Measurements from ENCODE around the gene USP22. TPM values are rescaled to one million over a fixed set of nuclear protein-coding genes. Genes with fewer than 3 reads are reported as not detected.

USP22 gene
- total and polyA plus RNA-seq, 2 experiments from 2014 or later = 68.9 to 296 TPM

DNA sequence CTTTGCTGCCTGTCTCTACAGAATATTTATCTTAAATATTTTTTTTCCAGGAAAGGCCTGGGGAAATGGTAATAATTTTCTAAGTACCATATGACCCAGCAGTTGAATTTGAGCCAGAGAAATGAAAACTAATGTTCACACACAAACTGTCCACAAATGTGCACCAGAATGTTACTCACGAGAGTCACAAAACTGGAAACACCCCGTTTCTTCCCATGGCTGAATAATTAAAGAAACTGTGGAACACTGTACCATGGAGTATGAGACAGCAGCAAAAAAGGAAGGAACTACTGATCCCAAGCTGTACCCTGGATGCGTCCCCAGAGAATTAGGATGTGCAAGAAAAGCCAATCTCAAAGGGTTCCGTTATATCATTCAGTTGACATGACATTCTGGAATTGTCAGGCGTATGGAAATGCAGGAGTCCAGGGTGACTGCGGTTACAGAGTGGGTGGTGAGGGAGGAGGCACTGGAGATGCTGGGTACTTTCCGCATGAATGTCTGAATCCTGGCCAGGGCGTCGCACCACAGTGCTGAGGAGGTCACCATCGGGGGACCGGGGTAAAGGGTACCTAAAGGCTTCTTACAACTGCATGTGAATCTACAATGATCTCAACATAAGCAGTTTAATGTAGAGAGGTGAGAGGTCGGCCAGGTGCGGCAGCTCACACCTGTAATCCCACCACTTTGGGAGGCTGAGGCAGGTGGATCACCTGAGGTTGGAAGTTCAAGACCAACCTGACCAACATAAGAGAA lies 34.5 kb downstream of the USP22 start:
- Histone ChIP-seq H3K4me1 (ENCODE audit: insufficient read depth) (no peaks in the 10 kb centered on the region), H3K27me3 (ENCODE audit: insufficient read depth) (no peaks in the 10 kb centered on the region), H3K36me3 (ENCODE audit: insufficient read depth) (peaks cover 92% of the 10 kb centered on the region), H4K20me1 (replicated peaks; ENCODE audit: insufficient read depth) (peaks cover 68% of the 10 kb centered on the region), H3K27ac (ENCODE audit: low read depth) (no peak overlapping the region), H3F3A (replicated peaks; ENCODE audit: low read depth) (peaks cover 53% of the 10 kb centered on the region), H3K4me3 (no peak overlapping the region), H3K4me2 (no peak overlapping the region), H3K9me2 (ENCODE audit: insufficient read depth) (no peaks in the 10 kb centered on the region), H2AFZ (no peak overlapping the region), H3K79me2 (replicated peaks; ENCODE audit: insufficient read depth) (peaks cover 78% of the 10 kb centered on the region)
- DNase-seq (ENCODE audit: low spot score) = no peak
- H3K4me3 Mint-ChIP-seq = no peak overlapping the region
- H3K4me1 Mint-ChIP-seq = no peaks in the 10 kb centered on the region; the same call in 2 of the 3 replicates
- TF ChIP-seq, protein P1, sequence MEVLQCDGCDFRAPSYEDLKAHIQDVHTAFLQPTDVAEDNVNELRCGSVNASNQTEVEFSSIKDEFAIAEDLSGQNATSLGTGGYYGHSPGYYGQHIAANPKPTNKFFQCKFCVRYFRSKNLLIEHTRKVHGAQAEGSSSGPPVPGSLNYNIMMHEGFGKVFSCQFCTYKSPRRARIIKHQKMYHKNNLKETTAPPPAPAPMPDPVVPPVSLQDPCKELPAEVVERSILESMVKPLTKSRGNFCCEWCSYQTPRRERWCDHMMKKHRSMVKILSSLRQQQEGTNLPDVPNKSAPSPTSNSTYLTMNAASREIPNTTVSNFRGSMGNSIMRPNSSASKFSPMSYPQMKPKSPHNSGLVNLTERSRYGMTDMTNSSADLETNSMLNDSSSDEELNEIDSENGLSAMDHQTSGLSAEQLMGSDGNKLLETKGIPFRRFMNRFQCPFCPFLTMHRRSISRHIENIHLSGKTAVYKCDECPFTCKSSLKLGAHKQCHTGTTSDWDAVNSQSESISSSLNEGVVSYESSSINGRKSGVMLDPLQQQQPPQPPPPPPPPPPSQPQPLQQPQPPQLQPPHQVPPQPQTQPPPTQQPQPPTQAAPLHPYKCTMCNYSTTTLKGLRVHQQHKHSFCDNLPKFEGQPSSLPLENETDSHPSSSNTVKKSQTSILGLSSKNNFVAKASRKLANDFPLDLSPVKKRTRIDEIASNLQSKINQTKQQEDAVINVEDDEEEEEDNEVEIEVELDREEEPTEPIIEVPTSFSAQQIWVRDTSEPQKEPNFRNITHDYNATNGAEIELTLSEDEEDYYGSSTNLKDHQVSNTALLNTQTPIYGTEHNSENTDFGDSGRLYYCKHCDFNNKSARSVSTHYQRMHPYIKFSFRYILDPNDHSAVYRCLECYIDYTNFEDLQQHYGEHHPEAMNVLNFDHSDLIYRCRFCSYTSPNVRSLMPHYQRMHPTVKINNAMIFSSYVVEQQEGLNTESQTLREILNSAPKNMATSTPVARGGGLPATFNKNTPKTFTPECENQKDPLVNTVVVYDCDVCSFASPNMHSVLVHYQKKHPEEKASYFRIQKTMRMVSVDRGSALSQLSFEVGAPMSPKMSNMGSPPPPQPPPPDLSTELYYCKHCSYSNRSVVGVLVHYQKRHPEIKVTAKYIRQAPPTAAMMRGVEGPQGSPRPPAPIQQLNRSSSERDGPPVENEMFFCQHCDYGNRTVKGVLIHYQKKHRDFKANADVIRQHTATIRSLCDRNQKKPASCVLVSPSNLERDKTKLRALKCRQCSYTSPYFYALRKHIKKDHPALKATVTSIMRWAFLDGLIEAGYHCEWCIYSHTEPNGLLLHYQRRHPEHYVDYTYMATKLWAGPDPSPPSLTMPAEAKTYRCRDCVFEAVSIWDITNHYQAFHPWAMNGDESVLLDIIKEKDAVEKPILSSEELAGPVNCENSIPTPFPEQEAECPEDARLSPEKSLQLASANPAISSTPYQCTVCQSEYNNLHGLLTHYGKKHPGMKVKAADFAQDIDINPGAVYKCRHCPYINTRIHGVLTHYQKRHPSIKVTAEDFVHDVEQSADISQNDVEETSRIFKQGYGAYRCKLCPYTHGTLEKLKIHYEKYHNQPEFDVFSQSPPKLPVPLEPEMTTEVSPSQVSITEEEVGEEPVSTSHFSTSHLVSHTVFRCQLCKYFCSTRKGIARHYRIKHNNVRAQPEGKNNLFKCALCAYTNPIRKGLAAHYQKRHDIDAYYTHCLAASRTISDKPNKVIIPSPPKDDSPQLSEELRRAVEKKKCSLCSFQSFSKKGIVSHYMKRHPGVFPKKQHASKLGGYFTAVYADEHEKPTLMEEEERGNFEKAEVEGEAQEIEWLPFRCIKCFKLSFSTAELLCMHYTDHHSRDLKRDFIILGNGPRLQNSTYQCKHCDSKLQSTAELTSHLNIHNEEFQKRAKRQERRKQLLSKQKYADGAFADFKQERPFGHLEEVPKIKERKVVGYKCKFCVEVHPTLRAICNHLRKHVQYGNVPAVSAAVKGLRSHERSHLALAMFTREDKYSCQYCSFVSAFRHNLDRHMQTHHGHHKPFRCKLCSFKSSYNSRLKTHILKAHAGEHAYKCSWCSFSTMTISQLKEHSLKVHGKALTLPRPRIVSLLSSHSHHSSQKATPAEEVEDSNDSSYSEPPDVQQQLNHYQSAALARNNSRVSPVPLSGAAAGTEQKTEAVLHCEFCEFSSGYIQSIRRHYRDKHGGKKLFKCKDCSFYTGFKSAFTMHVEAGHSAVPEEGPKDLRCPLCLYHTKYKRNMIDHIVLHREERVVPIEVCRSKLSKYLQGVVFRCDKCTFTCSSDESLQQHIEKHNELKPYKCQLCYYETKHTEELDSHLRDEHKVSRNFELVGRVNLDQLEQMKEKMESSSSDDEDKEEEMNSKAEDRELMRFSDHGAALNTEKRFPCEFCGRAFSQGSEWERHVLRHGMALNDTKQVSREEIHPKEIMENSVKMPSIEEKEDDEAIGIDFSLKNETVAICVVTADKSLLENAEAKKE (CRISPR knock-in tag; IDR thresholded peaks at IDR 0.05) = no peak
- no peak for TF ChIP-seq JUNB (IDR thresholded peaks at IDR 0.05; ENCODE audit: unreplicated experiment)
- TF ChIP-seq STAT1 (IDR thresholded peaks at IDR 0.05; ENCODE audit: unreplicated experiment) = no peak
- TF ChIP-seq EZH2 (IDR thresholded peaks at IDR 0.05; ENCODE audit: low read depth, unreplicated experiment) = no peak
- no peak for TF ChIP-seq ZNF114 (CRISPR knock-in tag; IDR thresholded peaks at IDR 0.05)
- TF ChIP-seq, protein P2, sequence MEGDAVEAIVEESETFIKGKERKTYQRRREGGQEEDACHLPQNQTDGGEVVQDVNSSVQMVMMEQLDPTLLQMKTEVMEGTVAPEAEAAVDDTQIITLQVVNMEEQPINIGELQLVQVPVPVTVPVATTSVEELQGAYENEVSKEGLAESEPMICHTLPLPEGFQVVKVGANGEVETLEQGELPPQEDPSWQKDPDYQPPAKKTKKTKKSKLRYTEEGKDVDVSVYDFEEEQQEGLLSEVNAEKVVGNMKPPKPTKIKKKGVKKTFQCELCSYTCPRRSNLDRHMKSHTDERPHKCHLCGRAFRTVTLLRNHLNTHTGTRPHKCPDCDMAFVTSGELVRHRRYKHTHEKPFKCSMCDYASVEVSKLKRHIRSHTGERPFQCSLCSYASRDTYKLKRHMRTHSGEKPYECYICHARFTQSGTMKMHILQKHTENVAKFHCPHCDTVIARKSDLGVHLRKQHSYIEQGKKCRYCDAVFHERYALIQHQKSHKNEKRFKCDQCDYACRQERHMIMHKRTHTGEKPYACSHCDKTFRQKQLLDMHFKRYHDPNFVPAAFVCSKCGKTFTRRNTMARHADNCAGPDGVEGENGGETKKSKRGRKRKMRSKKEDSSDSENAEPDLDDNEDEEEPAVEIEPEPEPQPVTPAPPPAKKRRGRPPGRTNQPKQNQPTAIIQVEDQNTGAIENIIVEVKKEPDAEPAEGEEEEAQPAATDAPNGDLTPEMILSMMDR (conservative IDR thresholded peaks at IDR 0.05; ENCODE audit: low read depth in 2 of 2) = no peak
- no peak for TF ChIP-seq CREB1 (CRISPR knock-in tag; IDR thresholded peaks at IDR 0.05; ENCODE audit: low read depth)
- no peak for TF ChIP-seq NANOG (IDR thresholded peaks at IDR 0.05; ENCODE audit: borderline replicate concordance)
- no peak for TF ChIP-seq EZH2phosphoT487 (IDR thresholded peaks at IDR 0.05; ENCODE audit: unreplicated experiment)
- no peak for TF ChIP-seq ZNF331 (CRISPR knock-in tag; IDR thresholded peaks at IDR 0.05; ENCODE audit: low read depth)
- TF ChIP-seq POLR2AphosphoS5 (IDR thresholded peaks at IDR 0.05; ENCODE audit: low read depth) = no peak
- TF ChIP-seq, protein P3, sequence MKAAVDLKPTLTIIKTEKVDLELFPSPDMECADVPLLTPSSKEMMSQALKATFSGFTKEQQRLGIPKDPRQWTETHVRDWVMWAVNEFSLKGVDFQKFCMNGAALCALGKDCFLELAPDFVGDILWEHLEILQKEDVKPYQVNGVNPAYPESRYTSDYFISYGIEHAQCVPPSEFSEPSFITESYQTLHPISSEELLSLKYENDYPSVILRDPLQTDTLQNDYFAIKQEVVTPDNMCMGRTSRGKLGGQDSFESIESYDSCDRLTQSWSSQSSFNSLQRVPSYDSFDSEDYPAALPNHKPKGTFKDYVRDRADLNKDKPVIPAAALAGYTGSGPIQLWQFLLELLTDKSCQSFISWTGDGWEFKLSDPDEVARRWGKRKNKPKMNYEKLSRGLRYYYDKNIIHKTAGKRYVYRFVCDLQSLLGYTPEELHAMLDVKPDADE (IDR thresholded peaks at IDR 0.05) = no peak
- TF ChIP-seq, protein P4, sequence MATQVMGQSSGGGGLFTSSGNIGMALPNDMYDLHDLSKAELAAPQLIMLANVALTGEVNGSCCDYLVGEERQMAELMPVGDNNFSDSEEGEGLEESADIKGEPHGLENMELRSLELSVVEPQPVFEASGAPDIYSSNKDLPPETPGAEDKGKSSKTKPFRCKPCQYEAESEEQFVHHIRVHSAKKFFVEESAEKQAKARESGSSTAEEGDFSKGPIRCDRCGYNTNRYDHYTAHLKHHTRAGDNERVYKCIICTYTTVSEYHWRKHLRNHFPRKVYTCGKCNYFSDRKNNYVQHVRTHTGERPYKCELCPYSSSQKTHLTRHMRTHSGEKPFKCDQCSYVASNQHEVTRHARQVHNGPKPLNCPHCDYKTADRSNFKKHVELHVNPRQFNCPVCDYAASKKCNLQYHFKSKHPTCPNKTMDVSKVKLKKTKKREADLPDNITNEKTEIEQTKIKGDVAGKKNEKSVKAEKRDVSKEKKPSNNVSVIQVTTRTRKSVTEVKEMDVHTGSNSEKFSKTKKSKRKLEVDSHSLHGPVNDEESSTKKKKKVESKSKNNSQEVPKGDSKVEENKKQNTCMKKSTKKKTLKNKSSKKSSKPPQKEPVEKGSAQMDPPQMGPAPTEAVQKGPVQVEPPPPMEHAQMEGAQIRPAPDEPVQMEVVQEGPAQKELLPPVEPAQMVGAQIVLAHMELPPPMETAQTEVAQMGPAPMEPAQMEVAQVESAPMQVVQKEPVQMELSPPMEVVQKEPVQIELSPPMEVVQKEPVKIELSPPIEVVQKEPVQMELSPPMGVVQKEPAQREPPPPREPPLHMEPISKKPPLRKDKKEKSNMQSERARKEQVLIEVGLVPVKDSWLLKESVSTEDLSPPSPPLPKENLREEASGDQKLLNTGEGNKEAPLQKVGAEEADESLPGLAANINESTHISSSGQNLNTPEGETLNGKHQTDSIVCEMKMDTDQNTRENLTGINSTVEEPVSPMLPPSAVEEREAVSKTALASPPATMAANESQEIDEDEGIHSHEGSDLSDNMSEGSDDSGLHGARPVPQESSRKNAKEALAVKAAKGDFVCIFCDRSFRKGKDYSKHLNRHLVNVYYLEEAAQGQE (IDR thresholded peaks at IDR 0.05; ENCODE audit: unreplicated experiment) = no peak
- H3K9me3 Mint-ChIP-seq = no peaks in the 10 kb centered on the region; the same call in 1 of the 3 replicates
- H3K27ac Mint-ChIP-seq = no peak overlapping the region
- peaks cover 100% of the 10 kb centered on the region for H3K36me3 Mint-ChIP-seq (ENCODE audit: low read depth)
- ATAC-seq = no peak
- peaks cover 11% of the 10 kb centered on the region for H3K27me3 Mint-ChIP-seq (ENCODE audit: insufficient read depth, low read depth, poor library complexity)

Measured in GM23338 (cell line).